Gastrocnemius medialis (tissue), 4 donors: ENCODE measurements around the gene CCDC126. TPM values are rescaled to one million over a fixed set of nuclear protein-coding genes. Genes with fewer than 3 reads are reported as not detected.
"Not testable (repeated sequence)": the region's sequence is repeated elsewhere in the genome, so short reads cannot be mapped to it uniquely, and the experiment has no call there.

ENCODE experiments used
- ATAC-seq, 2 donors: fragments of 150-250 bp; one replicate each; pipeline ENCODE4 v1.9.1; 2016
- DNase-seq, 2 donors: peaks; one replicate each; pipeline ENCODE4 v3.0.0-alpha.2; 2019
- H3K27ac ChIP-seq, 4 donors: fragments of 200-600 bp; sonication (generic); 1 replicate in 1 of 4; 2 replicates in 3 of 4; pipeline ENCODE4 v1.5.1; 2016 to 2018; ENCODE audit warnings: mild to moderate bottlenecking in 2 of 4, moderate library complexity in 1 of 4
- H3K27me3 ChIP-seq, 3 donors: fragments of 200-600 bp; sonication (generic) in 2 of 3; 1 replicate in 1 of 3; 2 replicates in 2 of 3; pipeline versions ENCODE4 v1.5.1 to v1.6.0; 2016 to 2019; ENCODE audit warnings: mild to moderate bottlenecking in 1 of 3, moderate library complexity in 1 of 3
- H3K36me3 ChIP-seq, 2 donors: fragments of 200-600 bp; sonication (generic) in 1 of 2; one replicate each; pipeline ENCODE4 v1.5.1; 2017 to 2018
- H3K4me1 ChIP-seq, 2 donors: fragments of 200-600 bp; sonication (generic) in 1 of 2; one replicate each; pipeline ENCODE4 v1.5.1; 2016 to 2017; ENCODE audit warnings: mild to moderate bottlenecking in 2 of 2
- H3K4me3 ChIP-seq, 4 donors: fragments of 200-600 bp; sonication (generic) in 3 of 4; 1 replicate in 1 of 4; 2 replicates in 3 of 4; pipeline ENCODE4 v1.5.1; 2016 to 2019; ENCODE audit warnings: mild to moderate bottlenecking in 2 of 4
- H3K9me3 ChIP-seq, 3 donors: fragments of 200-600 bp; sonication (generic) in 2 of 3; 1 replicate in 1 of 3; 2 replicates in 2 of 3; pipeline ENCODE4 v1.5.1; 2016 to 2019
- POLR2A ChIP-seq, 2 donors: fragments of 450-650 bp; IDR thresholded peaks; one replicate each; pipeline ENCODE4 v1.6.1; 2017; ENCODE audit warnings: antibody characterized with exemption in 2 of 2, mild to moderate bottlenecking in 2 of 2, moderate library complexity in 2 of 2
- in situ Hi-C, 4 donors: fragments of 200-750 bp; cut with MboI; loops; one replicate each; pipeline versions ENCODE4 v1.15.0 to v1.8.0; 2017; ENCODE audit warnings: low sequenced_read_pairs in 4 of 4
- intact Hi-C: fragments of 100-400 bp; cut with DNase I; formaldehyde crosslinking; loops from one replicate; pipeline ENCODE4 v1.15.1; 2023; ENCODE audit warnings: low total_unique reads
- total RNA-seq, 4 donors: library from RNA; depleted of rRNA; stranded (reverse); fragments of >200 nt; gene quantifications; one replicate each; pipeline versions ENCODE4 v1.1.0 to v1.2.3, GENCODE V29; 2016
- TF ChIP-seq, protein P1 (sequence below), 5 experiments: fragments of 450-650 bp in 3 of 5; fragments of 200-600 bp in 2 of 5; sonication (generic) in 2 of 5; IDR thresholded peaks in 4 of 5; conservative IDR thresholded peaks in 1 of 5; 1 replicate in 4 of 5; 2 replicates in 1 of 5; pipeline ENCODE4 v1.5.1; 2016 to 2019; ENCODE audit warnings: antibody characterized with exemption in 5 of 5, mild to moderate bottlenecking in 3 of 5, moderate library complexity in 3 of 5

Gene CCDC126
- total RNA-seq, 4 donors from 2014 or later = 12.0 to 23.1 (median 20.2) TPM

DNA sequence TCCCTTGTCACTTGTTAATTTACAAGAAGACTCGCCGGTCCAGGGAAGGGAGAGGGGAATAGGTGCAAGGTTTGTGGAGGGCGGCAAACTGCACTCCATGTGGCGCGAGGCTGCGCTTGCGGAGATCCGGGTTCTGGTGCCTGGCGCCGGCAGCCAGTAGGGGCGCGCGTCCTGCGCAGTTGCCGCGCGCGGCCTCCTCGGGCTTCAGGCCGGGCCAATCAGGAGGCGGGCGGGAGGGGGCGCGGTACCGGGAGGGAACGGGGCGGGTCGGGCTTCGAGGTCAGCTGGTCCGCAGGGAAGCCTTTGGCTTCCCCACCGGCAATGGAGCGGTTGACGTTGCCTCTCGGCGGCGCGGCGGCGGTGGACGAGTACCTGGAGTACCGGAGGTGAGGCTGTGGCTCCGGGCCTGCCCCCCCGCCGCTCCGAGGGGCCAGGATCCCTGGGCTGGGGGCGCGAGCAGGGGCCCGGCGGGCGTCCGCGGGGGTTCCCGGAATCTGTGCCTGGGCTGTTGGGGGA is 82.8 kb downstream of the CCDC126 start, which contains the start of gene FAM221A:
FAM221A (plus strand) TSS at position 302 of the 516 bp plus-strand sequence; CDS start at position 322, 20 bp downstream.
- intact Hi-C loops (loop anchor here (1.0 to 10.0 kb wide), 2 partner anchors 55 to 83 kb away; partner anchors contain the start of gene CCDC126), in situ Hi-C loops (no loop called here)
- no peaks in the 10 kb centered on the region for H3K27me3 ChIP-seq
- no peaks in the 10 kb centered on the region for H3K36me3 ChIP-seq
- no peak for TF ChIP-seq POLR2A (IDR thresholded peaks at IDR 0.05)
- TF ChIP-seq, protein P1, sequence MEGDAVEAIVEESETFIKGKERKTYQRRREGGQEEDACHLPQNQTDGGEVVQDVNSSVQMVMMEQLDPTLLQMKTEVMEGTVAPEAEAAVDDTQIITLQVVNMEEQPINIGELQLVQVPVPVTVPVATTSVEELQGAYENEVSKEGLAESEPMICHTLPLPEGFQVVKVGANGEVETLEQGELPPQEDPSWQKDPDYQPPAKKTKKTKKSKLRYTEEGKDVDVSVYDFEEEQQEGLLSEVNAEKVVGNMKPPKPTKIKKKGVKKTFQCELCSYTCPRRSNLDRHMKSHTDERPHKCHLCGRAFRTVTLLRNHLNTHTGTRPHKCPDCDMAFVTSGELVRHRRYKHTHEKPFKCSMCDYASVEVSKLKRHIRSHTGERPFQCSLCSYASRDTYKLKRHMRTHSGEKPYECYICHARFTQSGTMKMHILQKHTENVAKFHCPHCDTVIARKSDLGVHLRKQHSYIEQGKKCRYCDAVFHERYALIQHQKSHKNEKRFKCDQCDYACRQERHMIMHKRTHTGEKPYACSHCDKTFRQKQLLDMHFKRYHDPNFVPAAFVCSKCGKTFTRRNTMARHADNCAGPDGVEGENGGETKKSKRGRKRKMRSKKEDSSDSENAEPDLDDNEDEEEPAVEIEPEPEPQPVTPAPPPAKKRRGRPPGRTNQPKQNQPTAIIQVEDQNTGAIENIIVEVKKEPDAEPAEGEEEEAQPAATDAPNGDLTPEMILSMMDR (IDR thresholded peaks at IDR 0.05 in 4 of 5, conservative IDR thresholded peaks at IDR 0.05 in 1 of 5) = peak; percentile 28 to 88 (median 51)
- peaks cover 4 to 8% of the 10 kb centered on the region in 2 donors for H3K4me1 ChIP-seq
- peak within 1 kb of the TSS; percentile 73 to 87 (median 84) for H3K27ac ChIP-seq
- peak; percentile 94 to 96 for ATAC-seq
- peak within 1 kb of the TSS; percentile 61 to 94 (median 90) for H3K4me3 ChIP-seq
- DNase-seq = peak; percentile 81 to 83
- H3K9me3 ChIP-seq = no peaks in the 10 kb centered on the region

DNA sequence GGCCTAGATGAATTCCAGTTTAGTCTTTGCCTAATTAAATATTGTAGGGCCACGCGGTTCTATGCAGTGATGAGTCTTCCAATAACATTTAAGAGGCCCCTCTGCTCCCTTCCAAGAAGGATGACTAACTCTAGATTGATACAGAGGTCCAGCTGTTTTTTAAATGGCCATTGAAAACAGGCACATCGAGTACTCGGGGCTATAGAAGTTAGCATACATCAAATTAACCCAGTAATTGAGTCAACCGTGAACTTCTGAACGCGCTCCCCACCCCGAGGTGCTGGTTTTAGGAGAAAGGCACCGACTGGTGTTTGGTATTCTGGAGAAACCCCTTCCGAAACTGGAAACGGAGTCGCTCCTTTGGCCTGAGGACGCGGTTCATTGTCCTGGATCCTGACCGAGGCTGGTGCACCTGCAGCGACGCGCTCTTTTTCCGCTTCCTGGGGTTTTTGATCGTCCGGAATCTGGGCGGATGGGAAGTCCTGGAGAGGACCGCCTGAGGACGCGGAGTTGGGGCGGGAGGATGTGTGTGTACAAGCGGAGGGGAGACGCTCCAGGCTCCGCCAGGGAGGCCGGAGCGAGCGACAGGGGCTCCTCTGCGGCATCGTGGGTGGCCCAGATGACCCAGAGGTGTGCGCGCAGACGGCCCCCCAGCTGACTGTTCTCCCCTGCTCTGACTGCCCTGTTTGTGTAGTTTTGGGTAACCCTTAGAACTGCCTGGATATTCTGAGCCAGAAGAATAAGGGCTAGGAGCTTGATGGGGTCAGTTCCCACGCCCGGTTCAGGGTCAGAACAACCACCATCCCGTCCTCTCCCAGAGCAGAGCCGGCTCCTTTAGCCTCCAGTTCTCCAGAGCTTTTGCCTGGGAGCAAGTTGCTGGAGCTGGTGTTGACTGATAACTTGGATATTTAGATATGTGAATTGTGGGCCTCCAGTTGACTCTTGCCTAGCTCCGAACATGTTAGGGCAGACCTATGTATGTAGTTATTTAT is 83.5 kb downstream of the CCDC126 start:
- Histone ChIP-seq H3K4me1 (peaks cover 4 to 8% of the 10 kb centered on the region in 2 donors), H3K36me3 (no peaks in the 10 kb centered on the region), H3K9me3 (no peaks in the 10 kb centered on the region), H3K27me3 (no peaks in the 10 kb centered on the region), H3K27ac (peak overlapping the region; percentile 73 to 87 (median 84)), H3K4me3 (peak overlapping the region; percentile 61 to 94 (median 90))
- DNase-seq (peak in 1 of 2 donors; percentile 19), ATAC-seq (peak; percentile 47 to 67)
- no peak for TF ChIP-seq POLR2A (IDR thresholded peaks at IDR 0.05)
- TF ChIP-seq, protein P1 (IDR thresholded peaks at IDR 0.05 in 4 of 5, conservative IDR thresholded peaks at IDR 0.05 in 1 of 5) = no peak
- intact Hi-C loops (loop anchor here (1.0 kb wide), 1 partner anchor 83 kb away; the partner anchor contains the start of gene CCDC126), in situ Hi-C loops (no loop called here)

DNA sequence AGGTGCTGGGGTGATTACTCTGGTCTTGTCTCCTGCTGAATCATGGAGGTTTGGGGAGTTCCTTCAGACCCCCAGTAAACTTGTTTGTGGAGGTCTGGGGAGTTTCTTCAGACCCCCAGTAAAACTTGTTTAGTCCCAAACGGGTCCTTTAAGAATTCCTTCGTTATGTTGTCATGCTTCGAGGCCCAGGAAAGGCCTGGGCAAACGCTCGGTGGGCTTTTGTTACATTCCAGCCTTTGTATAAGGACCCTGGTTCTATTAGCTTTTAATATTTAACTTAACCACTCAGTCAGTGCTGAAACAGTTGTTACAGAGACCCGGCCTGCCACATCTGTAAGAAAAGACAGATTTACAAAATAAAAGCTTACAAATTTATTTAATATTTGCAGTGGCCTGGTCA is 86.9 kb downstream of the CCDC126 start:
- in situ Hi-C loops, intact Hi-C loops, H3K9me3 ChIP-seq, ATAC-seq, H3K4me1 ChIP-seq, H3K36me3 ChIP-seq, H3K27ac ChIP-seq, DNase-seq, H3K4me3 ChIP-seq, H3K27me3 ChIP-seq: not testable (repeated sequence)

DNA sequence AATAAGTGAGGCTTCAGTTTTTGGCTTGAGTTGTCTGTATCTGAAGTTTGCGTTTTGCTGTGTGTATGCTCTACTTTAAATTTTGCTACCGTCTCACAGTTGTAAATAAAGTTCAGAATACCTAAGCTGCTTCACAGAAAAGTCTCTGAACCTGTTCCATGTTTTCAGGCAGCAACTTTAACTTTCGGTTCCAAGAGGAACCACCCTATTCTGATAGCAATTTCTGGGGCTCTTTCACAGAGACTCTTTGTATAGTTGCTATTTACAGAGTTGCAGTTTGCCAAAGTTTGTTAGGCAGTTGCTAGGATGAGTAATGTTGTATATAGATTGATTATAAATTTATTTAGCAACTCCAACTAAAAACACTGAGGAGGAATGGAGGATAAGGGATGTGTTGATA is 88.5 kb downstream of the CCDC126 start:
- Histone ChIP-seq H3K4me1 (peaks cover 4 to 7% of the 10 kb centered on the region in 2 donors), H3K27ac (no peak overlapping the region), H3K36me3 (no peaks in the 10 kb centered on the region), H3K4me3 (no peak overlapping the region), H3K9me3 (no peaks in the 10 kb centered on the region), H3K27me3 (no peaks in the 10 kb centered on the region)
- DNase-seq (no peak), ATAC-seq (no peak)
- intact Hi-C loops = no loop called here
- in situ Hi-C loops = no loop called here
- TF ChIP-seq, protein P1 (IDR thresholded peaks at IDR 0.05 in 4 of 5, conservative IDR thresholded peaks at IDR 0.05 in 1 of 5) = no peak
- TF ChIP-seq POLR2A (IDR thresholded peaks at IDR 0.05) = no peak

DNA sequence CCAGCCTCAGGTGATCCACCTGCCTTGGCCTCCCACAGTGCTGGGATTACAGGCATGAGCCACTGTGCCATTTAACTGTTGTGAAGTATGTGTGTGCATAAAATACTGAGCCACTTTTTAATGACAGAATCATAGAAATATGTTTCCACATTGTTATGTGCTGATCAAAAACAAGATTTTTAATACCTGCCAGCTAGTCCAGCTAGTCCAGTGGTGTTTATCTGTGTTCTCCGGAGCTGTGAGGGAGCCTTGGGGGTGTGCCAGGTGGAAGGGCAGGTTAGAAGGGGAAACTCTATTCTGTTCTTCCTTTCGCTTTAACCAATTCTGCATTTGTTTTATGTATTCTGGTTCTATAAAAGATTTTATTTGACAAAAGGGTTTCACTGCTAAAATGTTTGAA is 89.8 kb downstream of the CCDC126 start:
- H3K4me1 ChIP-seq = peaks cover 0 to 4% of the 10 kb centered on the region in 2 donors
- no peak overlapping the region for H3K27ac ChIP-seq
- in situ Hi-C loops (no loop called here), intact Hi-C loops (no loop called here)
- H3K27me3 ChIP-seq = no peaks in the 10 kb centered on the region
- TF ChIP-seq, protein P1 (IDR thresholded peaks at IDR 0.05 in 4 of 5, conservative IDR thresholded peaks at IDR 0.05 in 1 of 5) = no peak
- no peak for TF ChIP-seq POLR2A (IDR thresholded peaks at IDR 0.05)
- DNase-seq (no peak), ATAC-seq (no peak)
- H3K36me3 ChIP-seq = no peaks in the 10 kb centered on the region
- no peaks in the 10 kb centered on the region for H3K9me3 ChIP-seq
- H3K4me3 ChIP-seq = no peak overlapping the region
